Body of pancreas (tissue), 4 donors: ENCODE results near the gene ROBO2. TPM values are rescaled to one million over a fixed set of nuclear protein-coding genes. Genes with fewer than 3 reads are reported as not detected.

Source experiments
- ATAC-seq: fragments of 150-250 bp; one replicate; pipeline ENCODE4 v1.9.1; 2016
- DNase-seq, 4 donors: peaks; one replicate each; pipeline ENCODE4 v3.0.0-alpha.2; 2019
- H3K27ac ChIP-seq, 4 donors: fragments of 200-600 bp; sonication (generic); 1 replicate in 3 of 4; 2 replicates in 1 of 4; pipeline versions ENCODE4 v1.5.1 to v1.6.1; 2016 to 2019; ENCODE audit warnings: mild to moderate bottlenecking in 1 of 4, mixed read lengths in 1 of 4, moderate library complexity in 1 of 4
- H3K27me3 ChIP-seq, 2 donors: fragments of 200-600 bp; sonication (generic); one replicate each; pipeline ENCODE4 v1.6.0; 2016; ENCODE audit warnings: mild to moderate bottlenecking in 1 of 2
- H3K36me3 ChIP-seq, 2 donors: fragments of 200-600 bp; sonication (generic); replicated peaks in 1 of 2; 2 replicates each; pipeline ENCODE4 v1.5.1; 2016; ENCODE audit warnings: low read depth in 2 of 2; ENCODE audit not compliant: insufficient read depth in 1 of 2
- H3K4me1 ChIP-seq: fragments of 200-600 bp; sonication (generic); one replicate; pipeline ENCODE4 v1.6.0; 2016
- H3K4me3 ChIP-seq, 2 donors: fragments of 200-600 bp; sonication (generic); 1 replicate in 1 of 2; 2 replicates in 1 of 2; pipeline ENCODE4 v1.5.1; 2016 to 2019
- H3K9me3 ChIP-seq, 3 donors: fragments of 200-600 bp; sonication (generic); 1 replicate in 2 of 3; 2 replicates in 1 of 3; pipeline ENCODE4 v1.5.1; 2016
- POLR2A ChIP-seq, 3 donors: fragments of 450-650 bp; IDR thresholded peaks; one replicate each; pipeline ENCODE4 v1.6.1; 2016; ENCODE audit warnings: antibody characterized with exemption in 3 of 3, mild to moderate bottlenecking in 2 of 3
- WGBS, 2 donors: methylation state at CpG; one replicate each; pipeline ENCODE4 v1.1.5; 2017; 5-methylcytosine and 5-hydroxymethylcytosine counted together
- intact Hi-C: fragments of 100-400 bp; cut with DNase I; formaldehyde crosslinking; loops from one replicate; pipeline ENCODE4 v1.15.1; 2023
- total RNA-seq, 2 donors: library from RNA; depleted of rRNA; stranded (reverse); fragments of >200 nt; gene quantifications; one replicate each; pipeline ENCODE4 v1.1.0, GENCODE V29; 2016
- TF ChIP-seq, protein P1 (sequence below), 7 experiments: fragments of 450-650 bp in 4 of 7; fragments of 200-600 bp in 3 of 7; sonication (generic) in 3 of 7; IDR thresholded peaks; one replicate each; pipeline ENCODE4 v1.5.1; 2016 to 2019; ENCODE audit warnings: antibody characterized with exemption in 7 of 7

Gene ROBO2
- total RNA-seq, 2 donors from 2014 or later: 1.3 to 3.0 TPM

- 42 to 62% methylated on average over 8 of the region's 8 CpGs for WGBS, 2 donors
- Histone ChIP-seq H3K27me3 (no peaks in the 10 kb centered on the region), H3K36me3 (no peaks in the 10 kb centered on the region), H3K4me3 (no peak overlapping the region), H3K4me1 (no peaks in the 10 kb centered on the region), H3K27ac (no peak overlapping the region), H3K9me3 (no peaks in the 10 kb centered on the region)
- ATAC-seq: no peak
- DNase-seq: no peak
- TF ChIP-seq, protein P1, sequence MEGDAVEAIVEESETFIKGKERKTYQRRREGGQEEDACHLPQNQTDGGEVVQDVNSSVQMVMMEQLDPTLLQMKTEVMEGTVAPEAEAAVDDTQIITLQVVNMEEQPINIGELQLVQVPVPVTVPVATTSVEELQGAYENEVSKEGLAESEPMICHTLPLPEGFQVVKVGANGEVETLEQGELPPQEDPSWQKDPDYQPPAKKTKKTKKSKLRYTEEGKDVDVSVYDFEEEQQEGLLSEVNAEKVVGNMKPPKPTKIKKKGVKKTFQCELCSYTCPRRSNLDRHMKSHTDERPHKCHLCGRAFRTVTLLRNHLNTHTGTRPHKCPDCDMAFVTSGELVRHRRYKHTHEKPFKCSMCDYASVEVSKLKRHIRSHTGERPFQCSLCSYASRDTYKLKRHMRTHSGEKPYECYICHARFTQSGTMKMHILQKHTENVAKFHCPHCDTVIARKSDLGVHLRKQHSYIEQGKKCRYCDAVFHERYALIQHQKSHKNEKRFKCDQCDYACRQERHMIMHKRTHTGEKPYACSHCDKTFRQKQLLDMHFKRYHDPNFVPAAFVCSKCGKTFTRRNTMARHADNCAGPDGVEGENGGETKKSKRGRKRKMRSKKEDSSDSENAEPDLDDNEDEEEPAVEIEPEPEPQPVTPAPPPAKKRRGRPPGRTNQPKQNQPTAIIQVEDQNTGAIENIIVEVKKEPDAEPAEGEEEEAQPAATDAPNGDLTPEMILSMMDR (IDR thresholded peaks at IDR 0.05): no peak
- no peak for TF ChIP-seq POLR2A (IDR thresholded peaks at IDR 0.05)
- intact Hi-C loops: no loop called here
Measured at GRCh38 chr3:77147836-77148578, 108.1 kb downstream of the ROBO2 start.

GRCh38 chr3:77149382-77149781 lies 109.5 kb downstream of the ROBO2 start:
- no peak overlapping the region for H3K4me3 ChIP-seq
- intact Hi-C loops: no loop called here

GRCh38 chr3:77150028-77150427 lies 110.1 kb downstream of the ROBO2 start:
- 51 to 52% methylated on average over 7 of the region's 7 CpGs for WGBS, 2 donors
- Histone ChIP-seq H3K4me3 (no peak overlapping the region), H3K36me3 (no peaks in the 10 kb centered on the region), H3K9me3 (no peaks in the 10 kb centered on the region), H3K27me3 (no peaks in the 10 kb centered on the region), H3K27ac (no peak overlapping the region), H3K4me1 (no peaks in the 10 kb centered on the region)
- no peak for ATAC-seq
- intact Hi-C loops: no loop called here
- TF ChIP-seq, protein P1 (IDR thresholded peaks at IDR 0.05): no peak
- no peak for TF ChIP-seq POLR2A (IDR thresholded peaks at IDR 0.05)
- no peak for DNase-seq

More at GRCh38 chr3:77149382-77149781, 109.5 kb downstream of the ROBO2 start:
- TF ChIP-seq POLR2A (IDR thresholded peaks at IDR 0.05): no peak
- Histone ChIP-seq H3K4me1 (no peaks in the 10 kb centered on the region), H3K27ac (no peak overlapping the region), H3K9me3 (no peaks in the 10 kb centered on the region), H3K27me3 (no peaks in the 10 kb centered on the region), H3K36me3 (no peaks in the 10 kb centered on the region)
- no peak for ATAC-seq
- WGBS, 2 donors: 79 to 84% methylated on average over 2 of the region's 2 CpGs
- DNase-seq: no peak

DNA sequence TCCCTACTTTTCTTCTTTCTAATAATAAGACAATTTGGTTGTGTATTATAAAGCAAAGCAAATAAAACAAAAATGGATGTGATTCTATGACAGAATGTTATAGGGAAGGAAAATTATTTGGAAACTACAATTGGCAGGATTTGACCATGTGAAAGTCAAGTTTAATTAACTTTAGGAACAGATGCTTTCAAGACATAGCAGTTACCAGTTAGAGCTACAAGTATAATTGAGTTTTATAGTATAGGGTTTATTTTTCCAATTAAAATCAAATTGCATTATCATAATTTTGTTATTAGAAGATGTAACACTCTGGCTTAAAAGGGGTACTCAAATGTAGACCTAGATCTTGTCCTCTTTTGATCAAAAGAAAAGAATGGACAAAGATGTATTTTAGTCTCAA lies 110.9 kb downstream of the ROBO2 start:
- DNase-seq (no peak), ATAC-seq (no peak)
- H3K4me3 ChIP-seq: no peak overlapping the region
- H3K36me3 ChIP-seq: no peaks in the 10 kb centered on the region
- no peaks in the 10 kb centered on the region for H3K4me1 ChIP-seq
- intact Hi-C loops: no loop called here
- H3K27ac ChIP-seq: no peak overlapping the region
- H3K27me3 ChIP-seq: no peaks in the 10 kb centered on the region
- no peaks in the 10 kb centered on the region for H3K9me3 ChIP-seq
- TF ChIP-seq POLR2A (IDR thresholded peaks at IDR 0.05): no peak
- TF ChIP-seq, protein P1 (IDR thresholded peaks at IDR 0.05): no peak

- DNase-seq (no peak), ATAC-seq (no peak)
- TF ChIP-seq, protein P1 (IDR thresholded peaks at IDR 0.05): no peak
- no peak for TF ChIP-seq POLR2A (IDR thresholded peaks at IDR 0.05)
- Histone ChIP-seq H3K36me3 (no peaks in the 10 kb centered on the region), H3K4me1 (no peaks in the 10 kb centered on the region), H3K9me3 (no peaks in the 10 kb centered on the region), H3K27ac (no peak overlapping the region), H3K4me3 (no peak overlapping the region), H3K27me3 (no peaks in the 10 kb centered on the region)
- WGBS, 2 donors: 60 to 70% methylated on average over 5 of the region's 5 CpGs
- intact Hi-C loops: no loop called here
Measured at GRCh38 chr3:77158730-77159581, 119.1 kb downstream of the ROBO2 start.
